ENCODE measurements around the gene GON4L. TPM values are rescaled to one million over a fixed set of nuclear protein-coding genes. Genes with fewer than 3 reads are reported as not detected.

Gene GON4L
- total RNA-seq, 1 experiment from 2014 or later = 43.7 TPM

- BruUV-seq (replicated peaks) = no TSS peak
- no peaks in the 10 kb centered on the region for H3K4me1 ChIP-seq
- no peaks in the 10 kb centered on the region for H3K27me3 ChIP-seq (replicated peaks; ENCODE audit: control insufficient read depth, insufficient read depth, low read length)
- DNase-seq = no peak
- CTCF ChIA-PET = no interaction called here
- POLR2A ChIA-PET = no interaction called here
- no peak overlapping the region for H3K4me3 ChIP-seq (ENCODE audit: low read depth, low read length)
- Mint-ChIP-seq H3K4me3 (ENCODE audit: unreplicated experiment) (no peak overlapping the region), H3K36me3 (ENCODE audit: insufficient read depth, unreplicated experiment) (peaks cover 13% of the 10 kb centered on the region), H3K27ac (ENCODE audit: unreplicated experiment) (no peak overlapping the region), H3K4me1 (ENCODE audit: low read depth, unreplicated experiment) (no peaks in the 10 kb centered on the region), H3K27me3 (ENCODE audit: insufficient read depth, unreplicated experiment) (no peaks in the 10 kb centered on the region), H3K9me3 (ENCODE audit: unreplicated experiment) (no peaks in the 10 kb centered on the region)
- intact Hi-C loops (cut with micrococcal nuclease; ENCODE audit: unreplicated experiment) = no loop called here
- no peaks in the 10 kb centered on the region for H3K36me3 ChIP-seq (ENCODE audit: control insufficient read depth, insufficient read depth, low read length)
- no peak for TF ChIP-seq CTCF (IDR thresholded peaks at IDR 0.05; ENCODE audit: insufficient read depth in 1 of 2, low read depth in 1 of 2, low read length in 1 of 2, severe bottlenecking in 1 of 2, unreplicated experiment in 1 of 2)
- H3K9me3 ChIP-seq = no peaks in the 10 kb centered on the region
These were observed 22.6 kb downstream of the GON4L start for GRCh38 chr1:155834296-155834926.

- DNase-seq = no peak
- no TSS peak for BruUV-seq (replicated peaks)
- CTCF ChIA-PET = no interaction called here
- Histone ChIP-seq H3K4me1 (no peaks in the 10 kb centered on the region), H3K36me3 (ENCODE audit: control insufficient read depth, insufficient read depth, low read length) (no peaks in the 10 kb centered on the region), H3K9me3 (no peaks in the 10 kb centered on the region), H3K4me3 (ENCODE audit: low read depth, low read length) (no peak overlapping the region), H3K27me3 (replicated peaks; ENCODE audit: control insufficient read depth, insufficient read depth, low read length) (no peaks in the 10 kb centered on the region)
- H3K4me1 Mint-ChIP-seq (ENCODE audit: low read depth, unreplicated experiment) = no peaks in the 10 kb centered on the region
- H3K36me3 Mint-ChIP-seq (ENCODE audit: insufficient read depth, unreplicated experiment) = peaks cover 13% of the 10 kb centered on the region
- H3K27me3 Mint-ChIP-seq (ENCODE audit: insufficient read depth, unreplicated experiment) = no peaks in the 10 kb centered on the region
- intact Hi-C loops (cut with micrococcal nuclease; ENCODE audit: unreplicated experiment) = no loop called here
- no peak overlapping the region for H3K27ac Mint-ChIP-seq (ENCODE audit: unreplicated experiment)
- POLR2A ChIA-PET = no interaction called here
- H3K9me3 Mint-ChIP-seq (ENCODE audit: unreplicated experiment) = no peaks in the 10 kb centered on the region
- no peak for TF ChIP-seq CTCF (IDR thresholded peaks at IDR 0.05; ENCODE audit: insufficient read depth in 1 of 2, low read depth in 1 of 2, low read length in 1 of 2, severe bottlenecking in 1 of 2, unreplicated experiment in 1 of 2)
- H3K4me3 Mint-ChIP-seq (ENCODE audit: unreplicated experiment) = no peak overlapping the region
These were observed 23.2 kb downstream of the GON4L start for GRCh38 chr1:155833665-155834295.

- no peak for TF ChIP-seq CTCF (IDR thresholded peaks at IDR 0.05; ENCODE audit: insufficient read depth in 1 of 2, low read depth in 1 of 2, low read length in 1 of 2, severe bottlenecking in 1 of 2, unreplicated experiment in 1 of 2)
- Mint-ChIP-seq H3K9me3 (ENCODE audit: unreplicated experiment) (no peaks in the 10 kb centered on the region), H3K4me1 (ENCODE audit: low read depth, unreplicated experiment) (no peaks in the 10 kb centered on the region), H3K27ac (ENCODE audit: unreplicated experiment) (no peak overlapping the region), H3K4me3 (ENCODE audit: unreplicated experiment) (no peak overlapping the region), H3K27me3 (ENCODE audit: insufficient read depth, unreplicated experiment) (no peaks in the 10 kb centered on the region), H3K36me3 (ENCODE audit: insufficient read depth, unreplicated experiment) (peaks cover 8% of the 10 kb centered on the region)
- intact Hi-C loops (cut with micrococcal nuclease; ENCODE audit: unreplicated experiment) = no loop called here
- POLR2A ChIA-PET = no interaction called here
- Histone ChIP-seq H3K4me3 (ENCODE audit: low read depth, low read length) (no peak overlapping the region), H3K9me3 (no peaks in the 10 kb centered on the region), H3K4me1 (no peaks in the 10 kb centered on the region), H3K36me3 (ENCODE audit: control insufficient read depth, insufficient read depth, low read length) (no peaks in the 10 kb centered on the region), H3K27me3 (replicated peaks; ENCODE audit: control insufficient read depth, insufficient read depth, low read length) (no peaks in the 10 kb centered on the region)
- CTCF ChIA-PET = no interaction called here
- no TSS peak for BruUV-seq (replicated peaks)
- no peak for DNase-seq
These were observed 25.6 kb downstream of the GON4L start for GRCh38 chr1:155831279-155831976.

All from Caco-2 (cell line).